Nucleus accumbens (tissue), 56 donors: ENCODE measurements around the gene GAL.
A peak's percentile ranks its signal among the peaks of the same experiment; 100 is the strongest.

ENCODE experiments used
- DNase-seq, 56 donors: peaks; one replicate each; lab custom pipeline; 2025; lab: John Stamatoyannopoulos, UW

Gene GAL

GRCh38 chr11:68658097-68658496 lies 26.2 kb upstream of the GAL start:
- DNase-seq = no peak

GRCh38 chr11:68658661-68659060 lies 25.7 kb upstream of the GAL start:
- no peak for DNase-seq

GRCh38 chr11:68659158-68659921 lies 25.0 kb upstream of the GAL start:
- DNase-seq = peak in 14 of 56 donors; percentile 2 to 57 (median 15)

GRCh38 chr11:68660066-68660810 lies 24.1 kb upstream of the GAL start:
- no peak for DNase-seq

GRCh38 chr11:68661014-68661413 lies 23.3 kb upstream of the GAL start:
- DNase-seq = no peak

GRCh38 chr11:68661697-68662603 lies 22.4 kb upstream of the GAL start:
- DNase-seq = no peak

- no peak for DNase-seq
Observed at GRCh38 chr11:68663482-68664010, 20.8 kb upstream of the GAL start.

GRCh38 chr11:68664141-68664540 lies 20.2 kb upstream of the GAL start:
- DNase-seq = no peak

GRCh38 chr11:68664906-68665305 lies 19.4 kb upstream of the GAL start:
- DNase-seq = no peak

- no peak for DNase-seq
Observed at GRCh38 chr11:68665436-68665835, 18.9 kb upstream of the GAL start.

- DNase-seq = no peak
Observed at GRCh38 chr11:68666849-68667248, 17.5 kb upstream of the GAL start.

- DNase-seq = no peak
Observed at GRCh38 chr11:68667511-68668500, 16.5 kb upstream of the GAL start.

- DNase-seq = no peak
Observed at GRCh38 chr11:68669301-68670090, 14.8 kb upstream of the GAL start.

GRCh38 chr11:68670208-68670992 lies 13.9 kb upstream of the GAL start:
- no peak for DNase-seq

GRCh38 chr11:68673306-68673945 lies 10.9 kb upstream of the GAL start:
- no peak for DNase-seq

GRCh38 chr11:68673991-68674390 lies 10.4 kb upstream of the GAL start:
- no peak for DNase-seq

GRCh38 chr11:68674461-68674860 lies 9.9 kb upstream of the GAL start:
- no peak for DNase-seq
